ENCODE results near the gene PAX3.

DNA sequence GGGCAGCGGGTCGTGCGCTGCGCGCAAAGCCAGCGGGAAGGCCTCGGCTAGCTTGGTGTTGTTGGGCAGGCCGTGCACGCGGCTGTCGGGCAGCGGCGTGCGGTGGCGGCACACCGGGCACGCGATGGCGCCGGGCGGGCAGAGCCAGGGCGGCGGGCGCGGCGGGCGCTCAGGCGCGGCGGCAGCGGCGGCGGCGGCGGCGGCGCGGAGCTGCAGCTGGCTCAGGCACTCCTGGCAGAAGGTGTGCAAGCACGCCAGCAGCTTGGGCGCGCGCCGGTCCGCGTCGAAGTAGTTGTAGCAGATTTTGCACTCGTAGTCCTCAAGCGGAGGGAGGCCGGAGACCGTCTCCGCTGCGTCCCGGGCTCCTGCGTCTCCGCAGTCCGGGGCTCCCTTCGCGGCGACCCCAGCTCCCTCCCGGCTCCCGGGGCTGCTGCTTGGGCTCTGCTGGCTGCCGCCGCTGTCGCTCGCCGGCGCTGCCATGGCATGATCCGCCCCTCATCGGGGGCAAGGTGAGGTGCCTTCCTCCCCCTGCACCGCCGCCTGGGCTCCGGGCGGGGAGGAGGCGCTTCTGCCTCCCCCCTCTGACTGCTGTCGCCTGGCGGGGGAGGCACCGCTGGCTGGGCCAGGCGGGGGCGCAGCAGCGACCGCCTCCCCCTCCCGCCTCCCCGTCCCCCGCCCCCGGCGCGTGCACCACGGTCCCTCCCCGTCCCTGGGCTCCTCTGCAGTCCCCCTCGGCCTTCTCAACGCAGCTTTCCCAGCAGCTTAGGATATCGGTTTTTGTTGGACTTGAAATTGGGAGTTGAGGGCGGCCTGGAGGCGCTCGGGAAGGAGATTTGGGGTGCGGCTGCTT lies 21.0 kb upstream of the PAX3 start:
- TF ChIP-seq, protein P1, sequence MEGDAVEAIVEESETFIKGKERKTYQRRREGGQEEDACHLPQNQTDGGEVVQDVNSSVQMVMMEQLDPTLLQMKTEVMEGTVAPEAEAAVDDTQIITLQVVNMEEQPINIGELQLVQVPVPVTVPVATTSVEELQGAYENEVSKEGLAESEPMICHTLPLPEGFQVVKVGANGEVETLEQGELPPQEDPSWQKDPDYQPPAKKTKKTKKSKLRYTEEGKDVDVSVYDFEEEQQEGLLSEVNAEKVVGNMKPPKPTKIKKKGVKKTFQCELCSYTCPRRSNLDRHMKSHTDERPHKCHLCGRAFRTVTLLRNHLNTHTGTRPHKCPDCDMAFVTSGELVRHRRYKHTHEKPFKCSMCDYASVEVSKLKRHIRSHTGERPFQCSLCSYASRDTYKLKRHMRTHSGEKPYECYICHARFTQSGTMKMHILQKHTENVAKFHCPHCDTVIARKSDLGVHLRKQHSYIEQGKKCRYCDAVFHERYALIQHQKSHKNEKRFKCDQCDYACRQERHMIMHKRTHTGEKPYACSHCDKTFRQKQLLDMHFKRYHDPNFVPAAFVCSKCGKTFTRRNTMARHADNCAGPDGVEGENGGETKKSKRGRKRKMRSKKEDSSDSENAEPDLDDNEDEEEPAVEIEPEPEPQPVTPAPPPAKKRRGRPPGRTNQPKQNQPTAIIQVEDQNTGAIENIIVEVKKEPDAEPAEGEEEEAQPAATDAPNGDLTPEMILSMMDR (IDR thresholded peaks at IDR 0.05; ENCODE audit: insufficient read depth, low read length, poor library complexity, severe bottlenecking): no peak
- TF ChIP-seq EZH2phosphoT487 (conservative IDR thresholded peaks at IDR 0.05; ENCODE audit: low read length): no peak
